WI38 (cell line): ENCODE data around the gene CRY1.
A peak's percentile ranks its signal among the peaks of the same experiment; 100 is the strongest.

ENCODE experiments used
- H3K4me3 ChIP-seq: 2 replicates; pipeline ENCODE4 v1.5.1; 2011; ENCODE audit warnings: low read depth, mild to moderate bottlenecking, control low read depth, low read length
- TF ChIP-seq, protein P1 (sequence below): IDR thresholded peaks from 2 replicates; pipeline ENCODE4 v1.5.1; 2012; ENCODE audit warnings: low read depth, mild to moderate bottlenecking, control low read depth, low read length

CRY1 gene

DNA sequence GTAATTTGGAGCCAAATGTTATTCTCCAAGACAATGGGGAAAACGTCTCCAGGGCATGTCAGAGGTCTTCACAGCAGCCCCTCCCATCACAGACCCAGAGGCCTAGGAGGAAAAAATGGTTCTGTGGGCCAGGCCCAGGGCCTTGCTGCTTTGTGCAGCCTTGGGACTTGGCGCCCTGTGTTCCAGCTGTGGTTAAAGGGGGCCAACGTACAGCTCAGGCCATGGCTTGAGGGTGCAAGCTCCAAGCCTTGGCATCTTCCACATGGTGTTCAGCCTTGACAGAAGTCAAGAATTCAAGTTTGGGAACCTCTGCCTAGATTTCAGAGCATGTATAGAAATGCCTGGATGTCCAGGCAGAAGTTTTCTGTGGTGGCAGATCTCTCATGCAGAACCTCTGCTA, 3.2 kb upstream of the CRY1 start:
- TF ChIP-seq, protein P1, sequence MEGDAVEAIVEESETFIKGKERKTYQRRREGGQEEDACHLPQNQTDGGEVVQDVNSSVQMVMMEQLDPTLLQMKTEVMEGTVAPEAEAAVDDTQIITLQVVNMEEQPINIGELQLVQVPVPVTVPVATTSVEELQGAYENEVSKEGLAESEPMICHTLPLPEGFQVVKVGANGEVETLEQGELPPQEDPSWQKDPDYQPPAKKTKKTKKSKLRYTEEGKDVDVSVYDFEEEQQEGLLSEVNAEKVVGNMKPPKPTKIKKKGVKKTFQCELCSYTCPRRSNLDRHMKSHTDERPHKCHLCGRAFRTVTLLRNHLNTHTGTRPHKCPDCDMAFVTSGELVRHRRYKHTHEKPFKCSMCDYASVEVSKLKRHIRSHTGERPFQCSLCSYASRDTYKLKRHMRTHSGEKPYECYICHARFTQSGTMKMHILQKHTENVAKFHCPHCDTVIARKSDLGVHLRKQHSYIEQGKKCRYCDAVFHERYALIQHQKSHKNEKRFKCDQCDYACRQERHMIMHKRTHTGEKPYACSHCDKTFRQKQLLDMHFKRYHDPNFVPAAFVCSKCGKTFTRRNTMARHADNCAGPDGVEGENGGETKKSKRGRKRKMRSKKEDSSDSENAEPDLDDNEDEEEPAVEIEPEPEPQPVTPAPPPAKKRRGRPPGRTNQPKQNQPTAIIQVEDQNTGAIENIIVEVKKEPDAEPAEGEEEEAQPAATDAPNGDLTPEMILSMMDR = no peak
- no peak overlapping the region for H3K4me3 ChIP-seq

DNA sequence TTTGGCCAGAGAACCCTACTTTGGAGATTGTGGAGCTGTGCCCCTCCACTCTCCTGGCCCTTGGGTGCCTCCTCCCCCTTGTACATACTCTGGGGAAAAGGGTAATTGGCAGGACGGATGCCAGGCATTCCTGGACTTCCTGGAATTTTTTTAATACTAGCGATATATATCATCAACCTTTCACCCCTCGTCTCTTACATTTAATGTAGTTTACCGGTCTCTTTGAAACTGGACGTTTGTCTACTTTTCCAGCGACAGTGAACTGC, 767 bp upstream of the CRY1 start:
- TF ChIP-seq, protein P1 = no peak

DNA sequence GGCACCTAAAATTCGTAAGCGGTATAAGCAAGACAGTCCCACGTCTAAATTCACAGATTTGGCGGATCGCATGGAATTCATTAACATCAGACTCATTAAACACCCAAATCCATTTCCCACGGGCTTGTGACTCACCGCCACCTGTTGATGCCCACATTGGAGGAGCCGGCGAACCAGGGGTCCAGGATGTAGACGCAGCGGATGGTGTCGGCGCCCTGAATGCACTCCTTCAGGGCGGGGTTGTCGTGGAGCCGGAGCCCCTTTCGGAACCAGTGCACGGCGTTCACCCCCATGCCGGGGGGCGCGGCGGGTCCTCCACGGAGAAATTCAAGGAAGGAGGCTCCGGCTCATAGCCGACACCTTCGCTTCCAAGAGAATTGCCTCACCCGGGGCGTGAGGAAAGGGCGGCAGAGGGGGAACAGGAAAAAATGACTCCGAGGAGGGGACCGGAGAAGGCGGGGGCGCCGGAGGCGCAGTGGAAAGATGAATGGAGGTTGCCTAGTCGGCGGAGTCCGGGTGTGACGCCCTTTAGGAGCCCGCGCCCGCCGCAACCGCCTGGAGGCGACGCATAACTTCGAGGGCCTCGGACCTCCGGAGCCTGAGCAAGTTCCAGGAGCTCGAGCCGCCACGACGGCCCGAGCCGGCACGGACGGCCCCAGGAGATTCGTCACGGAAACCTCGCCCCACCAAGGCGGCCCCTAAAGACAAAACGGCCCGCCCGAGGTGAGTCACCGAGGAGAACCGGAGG, 506 bp downstream of the CRY1 start:
- peak overlapping the region; percentile 83 for H3K4me3 ChIP-seq
- TF ChIP-seq, protein P1 = no peak

More for the DNA sequence above, 767 bp upstream of the CRY1 start:
- H3K4me3 ChIP-seq = peak overlapping the region; percentile 83

DNA sequence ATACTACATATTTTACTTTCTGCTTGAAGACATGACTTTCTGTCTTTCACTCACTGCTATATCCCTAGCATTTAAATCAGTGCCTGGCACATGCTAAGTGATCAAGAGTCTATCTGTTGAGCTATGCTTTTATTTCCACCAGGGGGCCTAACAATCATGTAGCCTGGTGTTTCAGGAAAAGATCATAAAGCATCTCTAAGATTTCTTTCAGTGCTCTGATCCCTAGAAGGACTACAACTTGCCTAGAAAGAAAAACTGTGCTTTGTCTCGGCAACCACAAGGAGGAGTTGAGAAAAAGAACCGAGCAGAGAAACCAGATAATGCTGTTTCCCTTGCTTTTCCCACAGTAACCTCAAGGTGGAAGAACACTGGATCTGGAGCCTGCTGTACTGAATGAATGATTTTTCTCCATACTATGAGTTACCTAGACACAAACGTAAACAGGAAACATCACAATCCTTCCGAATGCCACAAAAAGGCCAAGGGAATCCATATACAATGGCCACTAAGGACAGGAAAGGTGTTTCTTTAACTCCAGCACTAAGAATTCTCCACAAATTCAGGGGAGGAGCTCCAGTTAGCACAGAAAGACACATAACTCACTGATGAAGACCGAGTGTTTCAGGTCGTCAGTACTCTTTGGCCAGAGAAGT, 1.2 kb downstream of the CRY1 start:
- TF ChIP-seq, protein P1 = peak; percentile 64
- peak overlapping the region; percentile 83 for H3K4me3 ChIP-seq

DNA sequence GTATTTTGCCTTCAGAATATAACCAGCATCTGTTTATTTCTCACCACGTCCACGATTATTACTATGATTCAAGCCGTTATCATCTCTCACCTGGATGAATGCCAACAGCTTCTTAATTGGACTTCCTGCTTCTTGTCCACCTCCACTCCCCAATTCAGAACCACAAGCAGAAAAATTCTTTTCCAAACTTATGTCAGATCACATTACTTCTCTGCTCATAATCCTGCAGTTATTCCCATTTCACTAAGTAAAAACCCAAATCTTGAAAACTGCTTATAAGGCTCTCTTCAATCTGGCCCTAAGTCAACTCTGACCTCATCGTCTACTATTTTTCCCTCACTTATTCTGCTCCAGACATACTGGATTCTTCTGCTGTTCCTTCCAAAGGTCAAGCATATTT, 2.0 kb downstream of the CRY1 start:
- TF ChIP-seq, protein P1 = no peak

GRCh38 chr12:107090711-107091110, 2.6 kb downstream of the CRY1 start:
- H3K4me3 ChIP-seq = 0 out of 2 replicates have a peak overlapping the region, but pooled peaks have one; percentile 2
- TF ChIP-seq, protein P1 = no peak

More for the DNA sequence above, 2.0 kb downstream of the CRY1 start:
- peak overlapping the region; percentile 83 for H3K4me3 ChIP-seq

DNA sequence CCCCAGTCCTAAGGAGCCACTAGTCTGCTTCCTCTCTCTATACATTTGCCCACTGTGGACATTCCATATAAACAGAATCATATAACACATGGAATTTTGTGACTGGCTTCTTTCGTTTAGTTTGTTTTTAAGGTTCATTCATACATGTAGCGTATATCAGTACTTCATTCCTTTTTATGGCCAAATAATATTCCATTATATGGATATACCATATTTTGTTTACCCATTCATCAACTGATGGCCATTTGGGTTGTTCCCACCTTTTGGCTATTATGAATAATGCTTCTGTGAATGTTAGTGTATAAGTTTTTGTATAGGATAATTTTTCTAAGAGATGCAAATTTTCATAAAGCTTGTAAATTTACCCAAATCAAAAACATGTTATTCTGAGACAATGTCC, 4.4 kb downstream of the CRY1 start:
- no peak overlapping the region for H3K4me3 ChIP-seq
- TF ChIP-seq, protein P1 = no peak
